Fibroblast of skin of abdomen (primary cell): ENCODE data around the gene RGS19.

Source experiments
- DNase-seq: peaks from one replicate; pipeline ENCODE4 v3.0.0-alpha.2; 2013

The RGS19 gene

DNA sequence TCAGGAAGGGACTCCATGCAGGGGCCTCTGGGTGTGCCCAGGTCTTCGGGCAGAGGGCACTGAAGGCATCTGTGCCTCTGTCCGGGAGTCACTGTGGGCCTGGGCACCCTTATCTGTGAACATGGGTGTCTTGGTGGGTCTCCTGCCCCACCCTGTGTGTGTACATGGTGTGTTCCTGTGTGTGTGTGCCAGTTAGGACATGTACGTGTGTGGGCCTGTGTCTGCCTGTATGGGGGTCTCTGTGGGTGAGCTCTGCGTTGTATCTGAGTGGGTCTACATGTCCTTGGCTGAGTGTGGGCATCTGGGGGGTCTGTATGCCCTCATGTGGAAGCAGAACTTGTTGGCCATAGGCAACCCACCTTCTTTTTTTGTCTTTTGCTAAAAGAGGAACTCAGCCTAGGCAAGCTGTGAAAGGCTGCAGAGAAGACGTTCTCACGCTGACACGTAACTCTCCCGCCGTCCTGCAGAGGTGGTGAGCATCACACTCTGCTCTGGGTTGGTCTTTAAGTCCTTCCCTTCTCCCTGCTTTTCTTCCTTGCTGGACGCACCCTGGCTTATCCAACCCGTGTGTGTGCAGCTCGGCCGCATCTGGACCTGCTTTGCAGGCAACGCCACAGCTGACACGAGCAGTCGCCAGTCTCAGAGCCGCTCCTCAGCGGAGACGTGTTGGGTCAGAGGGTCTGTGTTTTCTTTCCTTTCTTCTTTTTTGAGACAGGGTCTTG, 28.6 kb upstream of the RGS19 start:
- DNase-seq, result no peak

- DNase-seq, result no peak
Observed at GRCh38 chr20:64106981-64107735, 27.8 kb upstream of the RGS19 start, which contains the start of gene NPBWR2. TSS of gene NPBWR2 (minus strand) at chr20:64107565. CDS start at chr20:64106831, 734 bp downstream.

DNA sequence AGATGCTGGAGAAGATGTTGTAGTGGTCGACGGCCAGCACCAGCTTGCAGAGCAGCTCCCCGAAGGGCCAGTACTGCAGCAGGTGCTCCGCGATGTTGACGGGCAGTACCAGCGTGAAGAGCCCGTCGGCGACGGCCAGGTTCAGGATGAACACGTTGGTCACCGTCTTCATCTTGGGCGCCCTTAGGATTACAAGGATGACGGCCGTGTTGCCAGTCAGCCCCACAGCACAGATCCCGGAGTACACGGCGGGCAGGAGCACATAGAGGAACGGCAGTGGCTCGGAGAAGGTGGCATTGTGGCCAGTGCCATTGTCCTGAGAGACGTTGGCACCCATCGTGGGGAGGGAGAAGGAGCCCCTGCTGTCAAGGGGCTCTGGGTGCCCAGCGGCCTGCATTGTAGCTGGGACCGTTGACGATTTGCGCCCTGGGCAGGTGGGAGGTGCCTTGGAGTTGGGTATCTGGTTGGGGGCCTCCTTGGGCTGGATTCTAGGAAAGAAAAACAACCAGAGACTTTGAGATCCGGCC, 27.2 kb upstream of the RGS19 start:
- DNase-seq, result no peak

DNA sequence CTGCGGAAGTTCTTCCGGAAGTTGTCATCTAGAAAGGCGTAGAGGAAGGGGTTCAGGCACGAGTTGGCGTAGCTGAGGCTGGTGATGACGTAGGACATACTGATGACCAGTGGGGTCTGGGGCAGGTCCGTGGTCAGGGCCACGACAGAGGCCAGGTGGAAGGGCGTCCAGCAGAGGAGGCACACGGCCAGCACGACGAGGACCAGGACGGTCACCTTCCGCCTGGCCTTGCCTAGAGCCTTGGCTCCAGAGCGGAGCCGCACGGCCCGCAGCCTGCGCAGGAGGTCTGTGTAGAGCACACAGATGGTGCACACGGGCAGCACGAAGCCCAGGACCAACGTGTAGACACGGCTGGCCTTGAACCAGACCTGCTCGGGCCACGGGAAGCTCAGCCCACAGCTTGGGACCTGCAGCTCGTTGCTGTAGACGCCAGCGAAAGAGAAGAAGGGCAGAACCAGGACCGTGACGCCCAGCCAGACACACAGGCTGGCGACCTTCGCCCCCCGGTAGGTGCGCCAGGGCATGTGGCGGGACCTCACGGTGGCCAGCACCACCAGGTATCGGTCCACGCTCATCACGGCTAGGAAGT, 26.6 kb upstream of the RGS19 start:
- no peak for DNase-seq

GRCh38 chr20:64104667-64105451, 25.5 kb upstream of the RGS19 start:
- DNase-seq, result no peak

DNA sequence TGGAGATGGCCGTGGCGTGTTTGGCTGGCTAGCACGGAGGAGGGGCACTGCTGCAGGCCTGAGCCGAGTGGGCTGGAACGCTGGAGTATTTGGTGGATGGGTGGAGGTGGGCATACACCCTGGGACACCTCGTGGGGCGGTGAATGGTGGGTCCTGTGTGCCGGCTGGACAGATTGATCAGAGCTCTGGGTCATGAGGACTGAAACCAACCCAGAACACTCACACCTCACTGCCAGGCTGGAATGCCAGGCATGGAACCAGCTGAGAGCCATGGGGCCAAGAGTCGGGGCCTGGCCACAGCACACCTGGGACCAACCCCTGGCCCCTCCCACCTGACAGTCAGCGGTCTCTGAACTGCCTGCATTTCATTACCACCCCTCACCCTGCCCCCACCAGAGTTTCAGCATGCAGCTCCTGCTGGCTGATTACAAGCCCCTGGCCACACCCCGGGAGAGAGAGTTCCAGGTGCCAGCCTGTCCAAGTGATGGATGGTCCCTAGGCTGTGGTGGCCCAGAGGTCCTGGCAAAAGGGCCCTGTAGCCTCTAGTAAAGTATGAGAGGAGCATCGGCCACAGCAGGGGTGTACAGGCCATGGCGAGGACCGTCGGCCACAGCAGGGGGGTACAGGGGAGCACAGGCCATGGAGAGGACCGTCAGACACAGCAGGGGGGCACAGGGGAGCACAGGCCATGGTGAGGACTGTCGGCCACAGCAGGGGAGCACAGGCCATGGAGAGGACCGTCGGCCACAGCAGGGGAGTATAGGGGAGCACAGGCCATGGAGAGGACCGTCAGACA, 24.8 kb upstream of the RGS19 start:
- DNase-seq, result no peak

DNA sequence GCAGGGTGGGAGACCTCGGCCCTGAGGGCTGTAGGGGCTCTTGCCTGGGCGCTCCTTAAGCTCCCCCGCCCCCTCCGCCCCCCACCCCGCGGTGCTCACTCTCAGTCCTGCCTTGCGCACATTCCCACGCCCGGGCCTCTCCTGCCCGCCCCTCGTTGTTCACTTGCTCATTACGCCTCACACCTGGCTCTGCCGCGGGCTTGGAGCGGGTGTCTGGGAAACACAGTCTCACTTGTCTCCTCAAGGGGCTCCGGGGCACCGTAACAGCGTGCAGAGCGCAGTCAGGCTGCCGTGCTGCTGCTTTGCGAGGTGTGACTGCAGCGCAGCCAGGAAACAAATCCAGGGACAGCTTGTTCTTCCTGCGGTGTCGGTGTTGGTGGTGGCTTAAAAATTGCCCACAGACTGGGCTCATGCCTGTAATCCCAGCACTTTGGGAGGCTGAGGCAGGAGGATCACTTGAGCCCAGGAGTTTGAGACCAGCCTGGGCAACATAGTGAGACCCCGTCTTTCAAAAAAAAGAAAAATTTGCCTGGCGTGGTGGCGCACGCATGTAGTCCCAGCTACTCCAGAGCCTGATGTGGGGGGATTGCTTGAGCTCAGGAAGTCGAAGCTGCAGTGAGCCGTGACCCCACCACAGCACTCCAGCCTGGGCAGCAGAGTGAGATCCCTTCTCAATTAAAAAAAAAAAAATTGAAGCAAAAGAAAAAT, 23.5 kb upstream of the RGS19 start:
- no peak for DNase-seq

DNA sequence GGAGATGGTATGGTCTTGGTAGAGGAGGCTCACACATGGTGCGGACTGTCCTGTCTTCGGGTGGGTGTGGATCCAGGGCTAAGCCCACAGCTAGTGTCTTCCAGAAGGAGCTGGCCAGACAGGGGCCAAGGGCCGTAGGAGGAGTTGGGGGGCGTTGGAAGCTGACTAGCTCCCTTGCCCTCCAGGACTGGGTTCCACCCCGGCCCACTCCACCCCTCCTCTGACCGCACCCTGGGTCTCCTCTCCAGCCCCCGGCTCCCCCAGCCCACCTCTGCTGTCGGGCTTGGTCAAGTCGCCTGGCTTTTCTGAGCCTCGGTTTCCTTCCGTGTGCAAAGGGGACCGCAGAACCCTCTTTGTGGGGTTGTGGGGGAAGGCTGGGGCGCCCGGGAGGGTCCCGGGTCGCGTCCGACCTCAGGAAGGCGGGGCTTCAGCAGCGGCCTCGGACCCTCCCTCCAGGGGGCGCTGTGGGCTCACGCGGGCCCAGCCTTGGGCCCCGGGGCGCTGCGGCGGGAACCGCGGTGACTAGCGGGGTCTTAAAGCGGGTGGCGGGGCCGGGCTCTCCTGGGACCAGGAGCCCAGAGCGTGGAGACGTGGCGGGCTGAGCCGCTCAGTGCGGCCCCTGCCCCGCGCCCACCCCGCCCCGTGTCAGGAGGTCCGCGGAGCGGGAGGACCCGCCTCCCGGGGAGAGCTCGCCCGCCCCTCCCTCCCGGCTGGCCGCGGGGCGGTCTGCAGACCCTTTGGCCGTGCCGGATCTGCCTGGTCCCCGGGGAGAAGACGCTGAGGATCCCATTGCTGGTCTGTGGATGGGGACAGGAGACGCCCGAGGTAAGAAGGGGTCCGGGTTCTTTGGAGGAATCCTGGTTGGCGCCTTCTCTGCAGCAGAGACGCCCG, 22.7 kb upstream of the RGS19 start:
- no peak for DNase-seq

DNA sequence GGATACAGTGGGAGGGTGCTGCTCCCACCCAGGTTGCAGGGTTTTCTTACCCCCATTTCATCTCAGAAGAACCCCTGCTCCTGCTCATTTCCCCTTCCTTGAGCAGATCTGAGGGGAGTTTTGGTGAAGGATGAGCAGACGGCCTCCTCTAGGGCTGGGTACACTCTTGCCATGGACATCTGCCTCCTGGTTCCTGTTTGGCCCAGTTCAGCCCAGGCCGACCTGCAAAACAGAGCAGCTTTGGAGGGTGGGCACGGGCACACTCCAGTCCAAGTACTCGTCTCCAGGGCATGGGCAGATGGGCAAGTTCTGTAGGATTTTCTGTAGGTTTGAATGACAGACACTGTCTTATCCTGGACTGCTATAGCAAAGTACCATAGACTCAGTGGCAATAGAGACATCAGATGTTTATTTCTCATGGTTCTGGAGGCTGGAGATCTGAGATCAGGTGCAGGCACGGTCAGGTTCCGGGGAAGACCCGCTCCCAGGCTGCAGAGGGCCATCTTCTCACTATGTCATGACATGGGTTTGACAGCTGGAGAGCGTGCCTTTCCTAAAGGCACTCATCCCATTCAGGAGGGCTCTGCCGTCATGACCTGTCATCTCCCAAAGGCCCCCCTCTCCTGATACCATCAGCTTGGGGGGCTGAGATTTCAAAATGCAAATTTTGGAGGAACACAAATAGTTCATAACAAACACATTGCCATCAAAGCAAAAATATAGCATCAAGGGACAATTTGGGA, 21.8 kb upstream of the RGS19 start:
- no peak for DNase-seq

- no peak for DNase-seq
Observed at GRCh38 chr20:64100566-64100888, 21.2 kb upstream of the RGS19 start.

DNA sequence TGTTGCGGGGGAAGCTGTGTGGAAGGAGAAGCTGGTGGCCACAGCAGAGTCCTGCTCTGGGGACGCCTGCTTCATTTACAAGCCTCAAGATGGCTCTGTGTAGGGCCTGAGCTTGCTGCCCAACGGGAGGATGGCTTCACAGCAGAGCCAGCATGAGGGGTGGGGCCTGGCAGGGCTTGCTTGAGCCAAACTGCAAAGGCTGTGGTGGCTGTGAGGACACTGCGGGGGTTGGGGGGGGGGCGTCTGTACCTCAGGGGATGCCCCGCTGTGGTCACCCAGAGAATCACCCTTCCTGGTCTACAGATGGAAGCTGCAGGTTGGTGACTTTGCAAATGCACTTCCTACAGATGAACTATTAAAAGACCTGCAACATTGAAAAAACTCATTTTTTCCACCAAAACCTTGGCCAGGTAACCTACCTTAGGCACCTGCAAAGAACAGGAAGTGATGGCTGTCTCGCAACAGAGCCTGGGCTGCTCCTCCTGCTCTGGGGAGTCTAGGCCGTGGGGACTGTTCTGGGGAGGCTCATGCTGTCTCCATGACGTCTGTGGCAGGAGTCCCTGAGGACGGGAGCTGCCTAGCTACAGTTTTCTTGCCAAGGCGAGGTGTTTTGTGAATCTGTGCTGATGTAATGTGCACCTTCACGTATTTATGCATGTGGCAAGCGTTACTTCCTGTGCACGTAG, 20.7 kb upstream of the RGS19 start:
- DNase-seq, result no peak

DNA sequence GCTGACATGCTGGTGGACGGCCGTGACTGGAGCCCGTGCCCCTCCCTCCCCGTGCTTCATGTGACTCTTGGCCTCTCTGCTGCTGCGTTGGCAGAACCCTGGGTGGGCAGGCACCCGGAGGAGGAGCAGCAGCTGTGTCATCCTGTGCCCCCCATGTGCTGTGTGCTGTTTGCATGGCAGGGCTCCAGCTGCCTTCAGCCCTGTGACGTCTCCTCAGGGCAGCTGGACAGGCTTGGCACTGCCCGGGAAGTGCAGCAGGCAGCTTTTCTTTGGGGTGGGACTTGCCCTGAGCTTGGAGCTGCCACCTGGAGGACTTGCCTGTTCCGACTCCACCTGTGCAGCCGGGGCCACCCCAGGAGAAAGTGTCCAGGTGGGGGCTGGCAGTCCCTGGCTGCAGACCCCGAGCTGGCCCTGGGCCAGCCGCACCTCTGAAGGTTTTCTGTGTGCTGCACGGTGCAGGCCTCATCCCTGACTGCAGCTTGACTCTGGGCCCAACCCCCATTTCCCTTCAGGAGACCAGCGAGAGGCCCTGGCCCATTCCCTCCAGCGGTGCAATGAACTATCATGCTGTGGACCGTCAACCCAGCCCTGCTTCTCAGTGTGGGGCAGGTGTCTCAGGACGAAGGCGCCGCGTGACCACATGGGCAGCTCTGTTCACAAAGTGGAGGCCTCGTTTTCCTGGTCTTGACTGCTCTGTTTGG, 19.9 kb upstream of the RGS19 start:
- DNase-seq, result no peak

GRCh38 chr20:64098471-64099013, 19.2 kb upstream of the RGS19 start:
- DNase-seq, result no peak

DNA sequence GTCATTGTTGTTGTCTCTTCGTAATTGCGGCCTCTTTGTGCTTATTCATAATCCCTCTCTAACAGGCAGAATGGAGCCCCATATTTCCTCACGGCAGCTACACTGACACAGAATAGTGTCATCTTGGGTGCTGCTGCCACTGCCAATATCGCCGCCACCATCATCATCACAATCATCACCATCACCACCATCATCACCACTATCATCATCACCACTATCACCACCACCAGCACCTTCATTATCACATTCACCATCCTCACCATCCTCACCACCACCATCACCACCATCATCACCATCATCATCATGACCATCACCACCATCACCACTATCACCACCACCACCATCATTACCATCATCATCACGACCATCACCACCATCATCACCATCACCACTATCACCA, 17.2 kb upstream of the RGS19 start:
- no peak for DNase-seq

GRCh38 chr20:64095927-64096326, 16.6 kb upstream of the RGS19 start:
- no peak for DNase-seq

DNA sequence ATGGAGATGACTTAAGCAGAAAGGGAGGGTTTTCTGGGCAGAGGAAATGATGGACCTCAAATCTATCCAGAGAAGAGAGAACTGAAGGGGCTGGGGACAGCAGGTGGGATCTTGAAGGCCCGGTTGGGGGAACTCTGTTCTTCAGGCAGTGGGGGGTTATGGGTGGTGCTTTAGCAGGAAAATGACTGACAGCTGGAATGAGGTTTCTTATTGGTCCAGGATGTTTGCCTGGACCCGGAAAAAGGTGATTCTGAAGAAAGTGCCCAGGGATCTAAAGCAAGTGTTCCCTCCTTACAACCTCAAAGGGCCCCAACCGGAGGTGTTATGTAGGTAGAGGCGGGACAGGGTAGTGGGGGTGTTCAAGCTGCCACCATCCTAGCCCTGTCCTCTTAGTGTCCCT, 16.1 kb upstream of the RGS19 start:
- DNase-seq, result no peak

GRCh38 chr20:64093013-64093503, 13.7 kb upstream of the RGS19 start:
- DNase-seq, result no peak
